T-helper 17 cell (primary cell): ENCODE results near the gene SPAG4. TPM values are rescaled to one million over a fixed set of nuclear protein-coding genes. Genes with fewer than 3 reads are reported as not detected.
A peak's percentile ranks its signal among the peaks of the same experiment; 100 is the strongest.

Source experiments
- ATAC-seq: fragments of 150-1000 bp; cut with Tn5 transposase; 2 replicates; pipeline ENCODE4 v1.10.0; 2021; ENCODE audit warnings: mild to moderate bottlenecking, moderate library complexity
- DNase-seq, 3 donors: peaks; one replicate each; pipeline versions ENCODE4 v3.0.0 to v3.0.0-alpha.2; 2020 to 2021
- H3K9me3 ChIP-seq: one replicate; pipeline ENCODE4 v1.7.0; 2013; ENCODE audit warnings: low read length, mild to moderate bottlenecking; ENCODE audit not compliant: control insufficient read depth, poor library complexity, severe bottlenecking
- H3K27ac Mint-ChIP-seq: one replicate; pipeline ENCODE4 v1.8.0; 2022; ENCODE audit warnings: mild to moderate bottlenecking, moderate library complexity, mixed read lengths
- H3K27me3 Mint-ChIP-seq: one replicate; pipeline ENCODE4 v1.8.0; 2022; ENCODE audit warnings: mixed read lengths
- H3K36me3 Mint-ChIP-seq: one replicate; pipeline ENCODE4 v1.8.0; 2022; ENCODE audit warnings: low read depth, mixed read lengths
- H3K4me1 Mint-ChIP-seq: one replicate; pipeline ENCODE4 v1.8.0; 2022; ENCODE audit warnings: mild to moderate bottlenecking, mixed read lengths
- H3K4me3 Mint-ChIP-seq: one replicate; pipeline ENCODE4 v1.8.0; 2022; ENCODE audit warnings: mild to moderate bottlenecking, moderate library complexity, mixed read lengths
- total RNA-seq, 4 donors: library from RNA in 2 of 4; stranded (reverse) in 2 of 4; gene quantifications; one replicate each; pipeline ENCODE4 v1.2.3 and lab custom pipeline; 2022 to 2026

SPAG4 gene
- total RNA-seq, 2 donors from 2014 or later = 13.7 to 15.7 TPM

DNA sequence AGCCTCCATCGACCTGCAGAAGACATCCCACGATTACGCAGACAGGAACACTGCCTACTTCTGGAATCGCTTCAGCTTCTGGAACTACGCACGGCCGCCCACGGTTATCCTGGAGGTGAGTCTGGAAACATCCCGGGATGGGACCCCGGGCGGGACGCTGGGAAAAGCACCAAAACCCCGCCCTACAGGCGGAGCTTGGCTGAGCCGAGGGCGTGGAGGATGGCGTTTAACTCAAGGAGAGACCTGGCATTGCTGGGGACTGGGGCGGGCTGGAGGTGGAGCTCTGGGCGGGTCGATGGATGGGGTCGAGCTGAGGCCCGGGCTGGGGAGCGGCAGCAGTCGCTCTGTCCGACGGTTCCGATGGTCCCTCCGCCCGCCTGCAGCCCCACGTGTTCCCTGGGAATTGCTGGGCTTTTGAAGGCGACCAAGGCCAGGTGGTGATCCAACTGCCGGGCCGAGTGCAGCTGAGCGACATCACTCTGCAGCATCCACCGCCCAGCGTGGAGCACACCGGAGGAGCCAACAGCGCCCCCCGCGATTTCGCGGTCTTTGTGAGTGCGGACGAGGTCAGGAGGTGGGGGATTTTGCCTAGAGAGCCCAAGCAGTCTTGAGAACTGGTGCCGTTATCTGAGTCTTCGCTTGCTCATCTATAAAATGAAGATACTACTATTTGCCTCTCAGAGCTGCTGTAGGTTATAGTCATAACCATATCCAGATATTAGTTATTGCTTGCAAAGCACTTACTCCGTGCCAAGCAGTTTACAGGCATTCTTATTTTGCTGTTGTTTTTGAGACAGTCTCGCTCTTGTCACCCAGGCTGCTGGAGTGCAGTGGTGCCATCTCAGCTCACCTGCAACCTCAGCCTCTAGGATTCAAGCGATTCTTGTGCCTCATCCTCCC lies 3.8 kb downstream of the SPAG4 start:
- Mint-ChIP-seq H3K4me1 (peaks cover 22% of the 10 kb centered on the region), H3K27ac (peak overlapping the region; percentile 97), H3K36me3 (no peaks in the 10 kb centered on the region), H3K4me3 (peak overlapping the region; percentile 89), H3K27me3 (no peaks in the 10 kb centered on the region)
- H3K9me3 ChIP-seq = no peaks in the 10 kb centered on the region
- DNase-seq = peak; percentile 64 to 75 (median 68)
- ATAC-seq = peak; percentile 38

DNA sequence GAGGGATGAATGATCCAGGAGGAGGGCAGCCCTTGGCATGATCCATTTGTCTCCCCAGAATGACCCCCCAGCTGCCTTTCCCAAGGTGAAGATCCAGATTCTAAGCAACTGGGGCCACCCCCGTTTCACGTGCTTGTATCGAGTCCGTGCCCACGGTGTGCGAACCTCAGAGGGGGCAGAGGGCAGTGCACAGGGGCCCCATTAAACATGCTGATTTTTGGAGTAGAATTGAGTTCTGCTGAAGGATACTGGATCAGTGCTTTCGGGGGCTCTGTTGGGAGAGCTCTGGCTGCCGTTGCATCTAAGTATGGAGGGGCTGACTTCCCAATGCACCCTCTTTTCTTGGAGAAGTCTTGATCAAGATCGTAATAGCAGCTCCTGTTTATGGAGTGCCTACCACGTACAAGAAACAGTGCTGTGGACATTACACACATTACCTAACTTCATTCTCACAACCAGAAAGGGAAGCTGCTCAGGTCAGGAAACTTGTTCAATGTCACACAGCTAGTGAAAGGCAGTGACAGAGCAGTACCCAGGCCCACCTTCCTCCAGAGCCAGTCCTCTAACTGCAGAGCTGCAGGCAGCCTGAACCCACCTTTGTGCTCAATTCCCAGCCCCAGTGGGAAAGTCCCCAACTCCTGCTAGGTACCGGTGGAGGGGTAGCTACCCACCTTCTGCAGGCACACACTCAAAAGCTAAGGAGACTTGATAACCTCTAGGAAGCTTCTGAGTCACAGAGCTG lies 5.4 kb downstream of the SPAG4 start:
- H3K4me1 Mint-ChIP-seq = peaks cover 21% of the 10 kb centered on the region
- peak overlapping the region; percentile 97 for H3K27ac Mint-ChIP-seq
- DNase-seq = no peak
- H3K4me3 Mint-ChIP-seq = no peak overlapping the region
- H3K36me3 Mint-ChIP-seq = peaks cover 4% of the 10 kb centered on the region
- no peak for ATAC-seq
- no peaks in the 10 kb centered on the region for H3K9me3 ChIP-seq
- H3K27me3 Mint-ChIP-seq = no peaks in the 10 kb centered on the region

DNA sequence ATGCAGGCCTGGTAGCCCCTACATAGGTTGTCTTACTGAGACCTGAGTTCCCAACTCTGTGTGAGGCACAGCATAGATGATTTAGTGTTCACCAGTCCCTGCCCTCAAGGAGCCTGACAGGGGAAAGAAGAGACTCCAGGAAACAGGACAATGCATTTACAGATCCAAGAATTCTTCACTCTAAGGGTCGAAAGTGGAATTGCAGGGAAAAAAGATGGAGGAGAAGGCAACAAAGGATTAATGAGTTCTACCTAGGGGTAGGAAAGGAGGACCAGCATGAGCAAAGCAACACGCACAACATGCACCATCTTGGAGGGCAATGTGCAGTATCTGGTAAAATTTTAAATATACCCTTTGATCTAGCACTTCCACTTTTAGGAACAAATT lies 5.9 kb downstream of the SPAG4 start:
- no peaks in the 10 kb centered on the region for H3K9me3 ChIP-seq
- peak overlapping the region; percentile 6 for H3K27ac Mint-ChIP-seq
- peak overlapping the region; percentile 33 for H3K4me3 Mint-ChIP-seq
- no peaks in the 10 kb centered on the region for H3K27me3 Mint-ChIP-seq
- no peak for ATAC-seq
- H3K4me1 Mint-ChIP-seq = peaks cover 20% of the 10 kb centered on the region
- peaks cover 4% of the 10 kb centered on the region for H3K36me3 Mint-ChIP-seq
- no peak for DNase-seq

DNA sequence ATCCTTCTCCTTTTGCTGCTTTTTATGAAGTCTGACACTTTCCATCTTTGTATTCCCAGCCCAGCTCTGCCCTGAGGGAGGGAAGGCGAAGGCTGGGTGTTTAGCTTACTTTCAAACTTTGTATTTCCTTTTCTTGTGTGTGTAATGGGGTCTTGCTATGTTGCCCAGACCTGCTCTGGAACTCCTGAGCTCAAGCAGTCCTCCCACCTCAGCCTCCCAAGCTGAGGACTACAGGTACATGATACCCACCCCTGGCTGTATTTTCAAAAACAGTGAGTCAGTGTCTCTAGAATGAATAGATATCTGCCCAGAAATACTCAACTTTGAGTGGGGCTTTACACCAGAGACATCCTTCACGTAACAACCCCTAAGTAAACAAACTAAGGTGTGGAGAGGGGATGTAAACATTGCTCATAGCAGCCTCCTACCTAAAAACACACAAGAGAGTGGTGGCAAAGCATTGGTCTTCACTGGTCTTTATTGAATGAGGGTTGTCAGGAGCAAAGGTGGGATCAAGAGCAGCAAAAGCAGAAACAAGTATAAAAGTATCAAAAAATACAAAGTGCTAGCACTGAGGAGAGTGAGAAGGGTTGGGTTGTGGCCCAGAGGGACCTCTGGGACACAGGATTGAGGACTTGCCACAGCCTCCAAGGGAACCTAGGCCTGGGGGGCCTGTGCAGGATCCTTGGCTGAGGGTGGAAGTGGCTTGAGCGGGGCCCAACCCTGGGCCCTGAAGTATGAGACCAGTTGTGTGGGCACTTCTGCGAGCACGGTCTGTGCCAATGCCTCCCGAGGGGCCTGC lies 10.2 kb downstream of the SPAG4 start:
- Mint-ChIP-seq H3K36me3 (peaks cover 7% of the 10 kb centered on the region), H3K4me1 (peaks cover 5% of the 10 kb centered on the region), H3K27me3 (no peaks in the 10 kb centered on the region), H3K27ac (peak overlapping the region; percentile 62), H3K4me3 (no peak overlapping the region)
- ATAC-seq (no peak), DNase-seq (no peak)
- no peaks in the 10 kb centered on the region for H3K9me3 ChIP-seq

DNA sequence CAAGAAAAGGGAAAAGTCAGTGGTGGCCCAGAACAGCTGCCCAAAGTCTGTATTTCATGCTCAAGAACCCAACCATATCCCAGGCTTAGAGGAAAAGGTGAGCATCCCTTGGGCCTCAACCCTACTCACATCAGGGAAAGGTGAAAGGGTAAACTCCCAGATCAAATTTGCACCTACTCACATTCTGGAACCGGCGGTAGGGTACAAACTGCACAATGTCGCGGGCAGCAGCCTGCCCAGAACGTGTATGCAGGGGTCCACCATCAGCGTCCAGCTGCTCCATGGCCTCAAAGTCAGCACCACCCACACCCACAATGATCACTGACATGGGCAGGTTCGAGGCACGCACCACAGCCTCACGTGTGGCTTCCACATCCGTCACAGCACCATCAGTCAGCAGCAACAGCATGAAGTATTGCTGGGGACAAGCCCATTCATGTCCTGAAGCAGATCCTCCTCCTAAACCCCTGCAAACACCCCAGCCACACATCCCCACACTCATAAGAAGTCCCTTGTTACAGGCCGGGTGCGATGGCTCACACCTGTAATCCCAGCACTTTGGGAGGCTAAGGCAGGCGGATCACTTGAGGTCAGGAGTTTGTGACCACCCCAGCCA lies 10.9 kb downstream of the SPAG4 start:
- H3K27ac Mint-ChIP-seq = peak overlapping the region; percentile 63

DNA sequence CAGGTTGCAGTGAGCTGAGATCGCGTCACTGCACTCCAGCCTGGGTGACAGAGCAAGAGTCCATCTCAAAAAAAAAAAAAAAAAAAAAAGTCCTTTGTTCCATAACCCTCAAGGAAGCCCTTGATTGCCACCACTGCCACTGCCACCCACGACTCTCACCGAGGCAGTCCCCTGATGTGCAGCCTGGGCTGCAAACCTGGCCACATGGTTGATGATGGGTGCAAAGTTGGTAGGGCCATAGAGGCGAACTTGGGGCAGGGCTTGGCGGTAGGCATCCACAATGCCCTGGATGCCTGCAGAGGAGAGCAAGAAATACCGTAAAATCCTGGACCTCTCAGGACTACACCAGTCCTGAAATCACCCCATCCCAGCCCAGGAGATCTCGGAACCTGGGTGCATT lies 11.5 kb downstream of the SPAG4 start:
- ATAC-seq = no peak
- H3K27me3 Mint-ChIP-seq = no peaks in the 10 kb centered on the region
- peaks cover 5% of the 10 kb centered on the region for H3K4me1 Mint-ChIP-seq
- H3K27ac Mint-ChIP-seq = peak overlapping the region; percentile 63
- no peak overlapping the region for H3K4me3 Mint-ChIP-seq
- peaks cover 7% of the 10 kb centered on the region for H3K36me3 Mint-ChIP-seq
- DNase-seq = no peak
- H3K9me3 ChIP-seq = no peaks in the 10 kb centered on the region

More for the DNA sequence above, 10.9 kb downstream of the SPAG4 start:
- Mint-ChIP-seq H3K36me3 (peaks cover 7% of the 10 kb centered on the region), H3K4me3 (no peak overlapping the region), H3K4me1 (peaks cover 5% of the 10 kb centered on the region), H3K27me3 (no peaks in the 10 kb centered on the region)
- H3K9me3 ChIP-seq = no peaks in the 10 kb centered on the region
- no peak for DNase-seq
- ATAC-seq = no peak

DNA sequence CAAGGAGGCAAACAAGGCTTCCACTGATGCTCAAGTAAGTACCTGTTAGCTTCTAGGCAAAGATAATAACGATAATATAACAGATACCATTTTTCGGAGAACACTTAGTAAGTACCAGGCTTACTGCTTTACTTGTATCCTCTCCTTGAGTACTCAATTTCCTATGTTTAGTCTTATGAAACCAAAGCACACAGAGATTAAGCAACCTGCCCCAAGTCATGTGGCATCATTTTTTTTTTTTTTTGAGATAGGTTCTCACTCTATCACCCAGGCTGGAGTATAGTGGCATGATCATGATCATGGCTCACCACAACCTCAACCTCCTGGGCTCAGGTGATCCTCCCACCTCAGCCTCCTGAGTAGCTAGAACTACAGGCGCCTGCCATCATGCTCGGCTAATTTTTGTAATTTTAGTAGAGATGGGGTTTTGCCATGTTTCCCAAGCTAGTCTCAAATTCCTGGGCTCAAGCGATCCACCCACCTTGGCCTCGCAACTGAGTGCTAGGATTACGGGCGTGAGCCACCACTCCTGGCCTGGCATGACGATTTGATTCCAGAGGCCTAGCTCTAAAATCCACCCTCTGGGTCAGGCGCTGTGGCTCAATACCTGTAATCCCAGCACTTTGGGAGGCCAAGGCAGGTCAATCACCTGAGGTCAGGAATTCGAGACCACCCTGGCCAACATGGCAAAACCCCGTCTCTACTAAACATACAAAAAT lies 14.0 kb downstream of the SPAG4 start:
- ATAC-seq (no peak), DNase-seq (no peak)
- H3K27ac Mint-ChIP-seq = peak overlapping the region; percentile 6
- H3K4me3 Mint-ChIP-seq = no peak overlapping the region
- no peaks in the 10 kb centered on the region for H3K27me3 Mint-ChIP-seq
- H3K36me3 Mint-ChIP-seq = peaks cover 7% of the 10 kb centered on the region
- H3K4me1 Mint-ChIP-seq = peaks cover 11% of the 10 kb centered on the region
- H3K9me3 ChIP-seq = no peaks in the 10 kb centered on the region

DNA sequence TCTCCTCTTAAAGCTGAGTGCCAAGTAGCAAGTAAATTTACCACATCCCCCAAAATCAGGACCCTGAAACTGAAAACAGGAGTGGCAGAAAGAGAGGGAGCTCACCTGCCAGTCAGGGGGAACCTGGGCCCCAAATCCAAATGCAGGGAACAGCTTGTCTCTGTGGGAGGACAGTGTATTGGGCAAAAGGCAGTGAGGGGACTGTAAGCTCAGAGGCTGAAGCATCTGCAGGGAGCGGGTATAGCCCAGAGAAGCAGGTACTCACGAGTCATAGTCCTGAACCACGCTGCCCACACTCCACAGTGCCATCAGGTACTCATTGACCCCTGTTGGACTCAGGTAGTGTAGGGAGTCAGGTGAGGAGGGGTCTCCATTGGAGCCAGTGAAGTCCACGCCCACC lies 15.0 kb downstream of the SPAG4 start:
- H3K9me3 ChIP-seq = no peaks in the 10 kb centered on the region
- peaks cover 15% of the 10 kb centered on the region for H3K4me1 Mint-ChIP-seq
- H3K27me3 Mint-ChIP-seq = no peaks in the 10 kb centered on the region
- H3K4me3 Mint-ChIP-seq = no peak overlapping the region
- DNase-seq = no peak
- peak overlapping the region; percentile 6 for H3K27ac Mint-ChIP-seq
- peaks cover 5% of the 10 kb centered on the region for H3K36me3 Mint-ChIP-seq
- no peak for ATAC-seq

DNA sequence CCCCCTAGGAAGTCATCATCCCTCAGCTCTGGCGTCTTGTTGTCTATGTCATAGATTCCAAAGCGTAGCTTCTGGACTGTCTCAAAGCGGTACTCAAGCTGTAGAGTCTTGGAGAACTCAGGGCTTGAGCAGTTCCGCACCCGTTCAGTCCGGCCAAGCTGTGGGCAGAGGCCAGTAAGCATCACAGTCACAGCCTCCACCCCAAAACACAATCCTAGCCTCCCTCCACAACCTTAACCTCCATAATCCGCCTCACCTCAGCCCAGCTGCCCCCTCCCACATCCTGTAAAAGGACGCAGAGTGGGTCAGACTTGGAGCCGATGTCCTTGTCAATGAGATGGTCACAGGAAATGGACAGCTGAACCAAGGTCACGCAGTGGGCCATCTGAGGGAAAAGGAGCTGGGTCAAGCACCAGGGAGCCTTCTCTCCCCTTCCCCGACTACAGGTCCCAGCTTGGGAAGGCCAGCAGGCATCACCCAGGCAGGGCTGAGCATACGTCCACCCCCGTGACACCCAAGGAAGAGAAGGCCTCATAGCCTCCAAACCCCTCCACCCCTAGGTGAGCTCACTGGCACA lies 17.0 kb downstream of the SPAG4 start:
- no peaks in the 10 kb centered on the region for H3K9me3 ChIP-seq
- Mint-ChIP-seq H3K4me3 (no peak overlapping the region), H3K36me3 (peaks cover 3% of the 10 kb centered on the region), H3K4me1 (peaks cover 28% of the 10 kb centered on the region), H3K27me3 (no peaks in the 10 kb centered on the region), H3K27ac (peak overlapping the region; percentile 84)
- ATAC-seq (no peak), DNase-seq (no peak)

DNA sequence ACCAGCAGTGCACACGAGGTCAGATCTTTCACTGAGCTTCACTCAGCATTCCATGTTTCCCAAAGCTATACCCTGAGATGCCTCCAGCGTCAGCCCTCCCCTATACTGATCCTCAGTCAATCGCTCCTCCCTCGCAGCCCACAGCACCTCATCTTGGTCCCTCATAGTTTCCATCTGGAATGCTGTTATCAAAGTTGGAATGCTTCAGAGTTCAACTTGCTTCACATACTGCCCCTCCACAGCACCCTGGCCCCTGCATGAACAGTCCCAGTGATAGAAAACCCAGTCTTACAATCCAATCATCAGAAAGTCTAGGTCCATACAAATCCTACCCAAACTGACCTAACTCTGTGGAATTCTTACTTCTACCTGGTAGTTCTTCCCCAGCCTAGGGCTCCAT lies 20.0 kb downstream of the SPAG4 start:
- ATAC-seq = no peak
- H3K9me3 ChIP-seq = no peaks in the 10 kb centered on the region
- no peaks in the 10 kb centered on the region for H3K27me3 Mint-ChIP-seq
- DNase-seq = no peak
- peaks cover 47% of the 10 kb centered on the region for H3K4me1 Mint-ChIP-seq
- no peaks in the 10 kb centered on the region for H3K36me3 Mint-ChIP-seq
- H3K4me3 Mint-ChIP-seq = no peak overlapping the region
- H3K27ac Mint-ChIP-seq = peak overlapping the region; percentile 93

DNA sequence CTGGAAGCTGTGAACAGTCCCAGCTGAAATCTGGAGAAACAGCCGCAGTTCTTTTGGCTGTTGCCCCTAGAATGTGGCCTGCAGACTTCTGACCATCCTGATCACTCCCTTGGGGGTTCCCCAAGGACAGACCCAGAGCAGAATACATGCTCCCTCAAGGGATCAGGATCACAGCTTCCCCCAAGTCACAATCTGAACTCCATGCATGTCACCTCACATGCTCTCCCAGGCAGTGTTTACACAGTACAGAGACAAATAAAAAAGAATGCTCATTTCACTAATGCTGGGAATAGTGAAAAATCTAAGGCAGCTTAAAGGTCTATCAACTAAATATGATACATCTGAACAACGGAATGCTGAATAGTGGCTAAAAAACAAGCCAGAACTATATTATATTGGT lies 20.5 kb downstream of the SPAG4 start:
- peak overlapping the region; percentile 93 for H3K27ac Mint-ChIP-seq
- no peaks in the 10 kb centered on the region for H3K9me3 ChIP-seq
- no peak overlapping the region for H3K4me3 Mint-ChIP-seq
- no peaks in the 10 kb centered on the region for H3K36me3 Mint-ChIP-seq
- peaks cover 50% of the 10 kb centered on the region for H3K4me1 Mint-ChIP-seq
- no peaks in the 10 kb centered on the region for H3K27me3 Mint-ChIP-seq
- DNase-seq (no peak), ATAC-seq (no peak)

DNA sequence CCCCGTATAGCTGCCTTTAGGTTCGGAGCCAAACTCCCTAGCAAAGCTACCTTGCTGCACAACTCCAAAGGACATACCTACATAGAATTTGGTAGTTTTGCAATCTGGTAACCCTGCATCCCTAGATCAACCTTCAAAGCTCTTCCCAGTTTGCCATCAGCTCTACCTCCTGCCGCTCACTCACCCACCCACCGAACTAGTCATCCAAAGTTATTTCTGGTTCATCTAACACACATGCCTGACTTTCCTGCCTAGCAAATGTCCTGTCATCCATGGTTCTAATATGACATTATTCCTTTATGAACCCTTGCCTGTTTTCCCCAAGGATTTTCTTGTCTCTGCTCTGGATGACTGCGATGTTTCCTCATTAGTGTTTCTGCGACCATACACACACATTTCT lies 21.6 kb downstream of the SPAG4 start:
- DNase-seq = no peak
- no peaks in the 10 kb centered on the region for H3K36me3 Mint-ChIP-seq
- no peaks in the 10 kb centered on the region for H3K9me3 ChIP-seq
- ATAC-seq = no peak
- H3K4me1 Mint-ChIP-seq = peaks cover 59% of the 10 kb centered on the region
- no peak overlapping the region for H3K4me3 Mint-ChIP-seq
- H3K27ac Mint-ChIP-seq = peak overlapping the region; percentile 93
- no peaks in the 10 kb centered on the region for H3K27me3 Mint-ChIP-seq
